GM12872 (cell line): ENCODE results near the gene ARHGEF10L.
A peak's percentile ranks its signal among the peaks of the same experiment; 100 is the strongest.

ENCODE experiments used
- TF ChIP-seq, protein P1 (sequence below): IDR thresholded peaks from 3 replicates; pipeline ENCODE4 v1.5.1; 2011; ENCODE audit warnings: low read depth, mild to moderate bottlenecking, low read length, moderate library complexity; ENCODE audit not compliant: insufficient read depth

Gene ARHGEF10L

DNA sequence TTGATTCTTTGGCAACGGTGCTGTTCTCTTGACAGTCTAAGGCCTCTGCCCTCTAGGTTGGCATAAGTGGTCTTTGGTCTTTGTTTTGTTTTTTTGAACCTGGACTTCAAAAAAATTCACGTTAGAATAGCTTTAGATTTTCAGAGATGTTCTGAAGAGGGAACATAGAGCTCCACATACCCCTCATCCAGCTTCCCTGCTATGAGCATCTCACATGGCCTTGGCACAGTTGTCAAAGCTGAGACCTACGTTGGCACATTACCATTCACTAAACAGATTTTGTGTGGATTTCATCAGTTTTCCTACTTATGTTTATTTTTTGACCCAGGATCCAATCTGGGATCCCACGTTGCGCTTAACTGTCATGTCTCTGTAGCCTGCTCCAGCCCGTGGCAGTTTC is 60.8 kb downstream of the ARHGEF10L start:
- TF ChIP-seq, protein P1, sequence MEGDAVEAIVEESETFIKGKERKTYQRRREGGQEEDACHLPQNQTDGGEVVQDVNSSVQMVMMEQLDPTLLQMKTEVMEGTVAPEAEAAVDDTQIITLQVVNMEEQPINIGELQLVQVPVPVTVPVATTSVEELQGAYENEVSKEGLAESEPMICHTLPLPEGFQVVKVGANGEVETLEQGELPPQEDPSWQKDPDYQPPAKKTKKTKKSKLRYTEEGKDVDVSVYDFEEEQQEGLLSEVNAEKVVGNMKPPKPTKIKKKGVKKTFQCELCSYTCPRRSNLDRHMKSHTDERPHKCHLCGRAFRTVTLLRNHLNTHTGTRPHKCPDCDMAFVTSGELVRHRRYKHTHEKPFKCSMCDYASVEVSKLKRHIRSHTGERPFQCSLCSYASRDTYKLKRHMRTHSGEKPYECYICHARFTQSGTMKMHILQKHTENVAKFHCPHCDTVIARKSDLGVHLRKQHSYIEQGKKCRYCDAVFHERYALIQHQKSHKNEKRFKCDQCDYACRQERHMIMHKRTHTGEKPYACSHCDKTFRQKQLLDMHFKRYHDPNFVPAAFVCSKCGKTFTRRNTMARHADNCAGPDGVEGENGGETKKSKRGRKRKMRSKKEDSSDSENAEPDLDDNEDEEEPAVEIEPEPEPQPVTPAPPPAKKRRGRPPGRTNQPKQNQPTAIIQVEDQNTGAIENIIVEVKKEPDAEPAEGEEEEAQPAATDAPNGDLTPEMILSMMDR = no peak

DNA sequence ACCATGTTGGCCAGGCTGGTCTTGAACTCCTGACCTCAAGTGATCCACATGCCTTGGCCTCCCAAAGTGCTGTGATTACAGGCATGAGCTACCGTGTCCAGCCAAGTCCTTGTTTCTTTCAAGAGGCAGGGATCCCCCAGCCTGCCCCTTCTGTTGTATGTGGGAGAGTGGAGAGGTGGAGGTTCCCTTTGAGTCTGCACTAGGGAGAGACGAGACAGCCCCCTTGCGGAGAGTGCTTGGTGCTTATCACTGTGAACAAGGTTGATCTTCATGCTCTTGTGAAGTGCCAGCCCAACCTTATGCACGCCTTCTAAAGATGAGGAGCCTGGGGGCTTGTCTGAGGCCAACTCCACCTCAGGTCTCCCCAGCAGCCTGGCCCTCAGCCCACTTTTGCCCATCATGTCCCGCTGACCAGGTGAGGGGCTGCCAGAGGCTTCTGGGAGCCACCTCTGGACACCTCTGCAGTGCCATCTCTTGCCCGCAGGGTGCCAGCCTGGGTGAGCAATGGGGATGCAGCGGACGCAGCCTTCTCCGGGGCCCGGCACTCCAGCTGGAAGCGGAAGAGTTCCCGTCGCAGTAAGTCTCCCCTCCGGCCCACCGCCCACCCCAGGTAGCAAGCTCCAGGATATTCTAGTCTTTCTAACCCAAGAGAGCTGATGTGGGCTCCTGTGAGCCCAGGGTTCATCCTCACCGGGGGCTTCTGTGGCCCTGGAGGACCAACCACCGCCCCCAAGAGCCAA is 62.3 kb downstream of the ARHGEF10L start:
- TF ChIP-seq, protein P1 = peak; percentile 28; the same call in 1 of the 3 replicates

DNA sequence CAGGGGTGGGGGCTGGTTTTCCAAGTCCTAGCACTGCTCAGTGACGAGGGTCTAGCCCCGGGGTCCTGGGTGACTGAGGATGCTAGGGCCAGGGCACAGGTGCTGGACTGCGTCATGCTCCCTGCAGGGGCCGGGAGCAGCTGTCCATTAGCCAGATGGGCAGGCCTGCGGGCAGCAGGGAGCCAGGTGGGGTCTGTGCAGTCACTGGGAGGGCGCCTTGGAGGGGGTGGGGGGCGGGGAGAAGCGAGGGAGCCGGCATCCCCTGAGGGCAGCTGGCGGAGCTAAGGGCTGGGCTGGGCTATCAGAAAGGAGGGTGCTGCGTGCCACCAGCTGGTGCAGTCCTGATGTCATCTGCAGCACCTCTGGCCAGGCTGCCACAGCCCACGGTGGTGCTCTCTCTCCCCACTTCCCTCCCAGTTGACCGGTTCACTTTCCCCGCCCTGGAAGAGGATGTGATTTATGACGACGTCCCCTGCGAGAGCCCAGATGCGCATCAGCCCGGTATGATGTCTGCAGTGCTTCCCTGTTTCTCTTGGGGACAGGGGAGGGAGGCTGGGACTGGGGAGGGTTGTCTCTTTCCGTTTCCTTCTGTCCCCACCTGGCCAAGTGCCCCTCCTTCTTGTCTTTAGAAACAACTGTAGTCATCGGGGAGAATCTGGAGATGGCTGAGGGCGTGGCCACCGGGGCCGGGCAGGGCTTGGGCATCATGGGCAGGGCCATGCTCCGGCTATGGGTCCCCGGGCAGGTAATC is 63.8 kb downstream of the ARHGEF10L start:
- TF ChIP-seq, protein P1 = no peak

DNA sequence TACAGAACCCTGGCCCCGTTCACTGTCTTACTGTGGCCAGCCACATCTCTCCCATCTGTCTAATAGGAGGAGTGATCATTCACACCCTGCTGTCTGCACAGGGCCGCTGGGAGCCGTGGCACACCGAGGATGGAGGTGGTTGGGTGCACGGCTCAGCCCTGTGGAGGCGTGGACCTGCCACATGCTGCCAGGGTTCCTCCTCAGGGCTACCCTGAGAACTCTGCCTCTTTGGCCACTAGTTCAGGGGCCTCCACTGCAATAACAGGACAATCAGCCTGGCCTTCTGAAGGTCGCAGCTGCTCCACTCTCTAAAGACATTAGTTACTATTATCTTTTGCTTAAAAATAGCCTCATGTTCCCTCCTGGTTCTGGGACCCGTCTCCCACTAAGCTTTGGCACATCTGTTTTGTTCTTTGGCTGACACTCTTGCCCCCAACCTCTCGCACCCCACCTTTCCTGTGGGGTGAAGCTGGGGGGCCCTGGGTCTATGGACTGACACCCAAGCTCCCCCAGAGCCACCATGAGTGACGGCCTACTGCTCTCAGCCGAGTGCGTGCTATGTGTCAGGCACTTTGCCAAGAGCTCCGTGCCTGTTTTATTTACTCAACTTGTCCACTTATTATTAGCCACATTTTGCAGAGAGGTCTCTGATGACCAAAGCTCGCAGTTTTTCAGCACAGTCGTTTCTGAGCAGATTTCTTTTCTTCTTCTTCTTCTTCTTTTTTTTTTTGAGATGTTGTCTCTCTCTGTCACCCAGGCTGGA is 66.3 kb downstream of the ARHGEF10L start:
- TF ChIP-seq, protein P1 = no peak

DNA sequence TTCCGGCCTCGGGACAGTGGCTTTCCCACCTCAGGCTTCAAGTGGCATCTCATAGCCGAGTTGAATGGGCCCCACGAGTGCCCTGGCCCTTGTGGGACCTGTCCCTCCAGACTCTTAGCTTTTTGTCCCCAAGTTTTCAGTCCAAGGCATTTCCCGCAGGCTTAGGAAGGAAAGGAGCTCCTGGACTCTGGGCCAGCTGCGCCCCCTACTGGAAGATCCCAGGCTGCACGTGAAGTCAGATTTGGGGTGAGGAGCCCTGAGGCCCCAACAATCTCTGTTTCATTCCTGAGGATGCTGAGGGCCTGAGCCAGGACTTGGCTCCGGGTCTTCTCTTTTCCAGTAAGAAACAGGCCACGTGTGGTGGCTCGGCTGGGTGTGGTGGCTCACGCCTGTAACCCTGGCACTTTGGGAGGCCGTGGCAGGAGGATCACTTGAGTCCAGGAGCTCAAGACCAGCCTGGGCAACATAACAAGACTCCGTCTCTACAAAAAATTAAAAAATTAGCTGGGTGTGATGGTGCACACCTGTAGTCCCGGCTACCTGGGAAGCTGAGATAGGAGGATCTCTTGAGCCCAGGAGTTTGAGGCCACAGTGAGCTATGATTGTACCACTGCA is 67.4 kb downstream of the ARHGEF10L start:
- TF ChIP-seq, protein P1 = peak; percentile 91

DNA sequence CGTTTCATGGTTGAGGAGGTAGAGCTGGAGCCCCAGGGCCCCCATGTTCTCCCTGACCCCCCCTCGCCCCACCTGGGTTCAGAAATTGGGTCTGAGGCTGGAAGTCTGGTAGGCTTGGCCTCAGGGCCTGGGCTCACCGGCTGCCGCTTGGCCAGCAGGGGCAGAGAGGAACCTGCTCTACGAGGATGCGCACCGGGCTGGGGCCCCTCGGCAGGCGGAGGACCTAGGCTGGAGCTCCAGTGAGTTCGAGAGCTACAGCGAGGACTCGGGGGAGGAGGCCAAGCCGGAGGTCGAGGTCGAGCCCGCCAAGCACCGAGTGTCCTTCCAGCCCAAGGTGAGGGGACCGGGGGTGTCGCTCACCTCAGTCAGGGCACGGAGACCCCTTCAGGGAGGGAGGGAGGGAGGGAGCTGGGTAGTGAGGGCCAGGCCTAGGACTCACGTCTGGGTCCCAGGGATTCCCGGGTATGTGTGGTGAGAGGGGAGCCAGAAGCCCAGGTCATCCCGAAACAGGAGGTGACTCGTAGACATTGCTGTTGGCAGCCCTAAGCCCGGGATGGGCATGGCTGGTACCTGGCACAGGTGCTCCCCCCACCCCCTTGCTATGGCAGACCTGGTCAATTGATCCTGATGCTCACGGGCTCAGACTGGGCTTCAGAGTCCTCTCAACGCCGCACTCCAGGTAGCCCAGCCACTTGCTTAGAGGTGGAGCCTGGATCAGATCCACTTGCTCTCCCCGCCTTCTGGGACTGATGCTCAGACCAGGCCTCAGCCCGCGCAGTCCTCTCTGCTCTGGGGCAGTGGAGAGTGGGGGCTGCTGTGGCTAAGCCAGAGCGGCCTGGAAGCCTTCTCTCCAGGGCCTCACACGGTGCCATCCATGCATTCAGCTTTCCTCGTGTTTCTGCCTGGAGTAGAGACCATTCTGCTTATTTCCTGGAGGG is 68.4 kb downstream of the ARHGEF10L start:
- TF ChIP-seq, protein P1 = no peak
